HG03442 (cell line): Measurements from ENCODE around the gene CD8B2.
"Not testable (repeated sequence)": the region's sequence is repeated elsewhere in the genome, so short reads cannot be mapped to it uniquely, and the experiment has no call there.

ENCODE experiments used
- ATAC-seq: cut with Tn5 transposase; IDR thresholded peaks from one replicate; pipeline ENCODE4 v1.9.1; 2021; ENCODE audit warnings: mild to moderate bottlenecking, moderate library complexity; ENCODE audit not compliant: unreplicated experiment

The CD8B2 gene

DNA sequence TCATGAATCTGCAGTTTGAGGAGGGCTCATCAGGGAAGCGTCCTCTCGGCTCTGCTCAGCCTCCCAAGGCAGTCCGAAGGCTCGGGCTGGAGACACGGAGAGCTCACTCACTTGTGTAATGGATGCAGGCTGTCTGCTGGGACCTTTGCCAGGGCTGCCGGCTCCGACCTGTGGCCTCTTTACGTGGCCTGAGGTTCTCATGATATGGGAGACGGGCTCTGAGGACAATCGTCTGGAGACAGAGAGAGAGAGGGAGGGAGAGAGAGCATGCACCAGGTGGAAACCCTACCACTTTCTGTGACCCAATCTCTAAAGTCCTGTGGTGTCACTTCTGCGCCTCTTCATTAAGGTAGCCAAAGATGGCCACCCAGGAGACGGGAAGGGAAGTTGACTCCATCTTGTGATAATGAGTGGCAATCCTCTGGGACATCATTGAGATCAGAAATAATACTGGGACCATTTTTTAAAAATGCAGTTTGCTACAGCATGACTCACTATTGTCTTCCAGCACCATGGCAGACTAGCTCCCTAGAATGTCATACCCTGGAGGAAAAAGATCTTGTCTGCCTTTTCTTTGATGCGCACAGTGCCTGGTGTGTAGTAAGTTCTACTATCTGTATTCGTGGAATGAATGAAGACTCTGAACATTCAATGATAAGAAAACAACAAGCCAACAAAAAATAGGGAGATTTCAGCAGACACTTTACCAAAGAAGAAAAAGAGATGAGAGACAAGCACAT lies 60.2 kb downstream of the CD8B2 start:
- ATAC-seq, result no peak

DNA sequence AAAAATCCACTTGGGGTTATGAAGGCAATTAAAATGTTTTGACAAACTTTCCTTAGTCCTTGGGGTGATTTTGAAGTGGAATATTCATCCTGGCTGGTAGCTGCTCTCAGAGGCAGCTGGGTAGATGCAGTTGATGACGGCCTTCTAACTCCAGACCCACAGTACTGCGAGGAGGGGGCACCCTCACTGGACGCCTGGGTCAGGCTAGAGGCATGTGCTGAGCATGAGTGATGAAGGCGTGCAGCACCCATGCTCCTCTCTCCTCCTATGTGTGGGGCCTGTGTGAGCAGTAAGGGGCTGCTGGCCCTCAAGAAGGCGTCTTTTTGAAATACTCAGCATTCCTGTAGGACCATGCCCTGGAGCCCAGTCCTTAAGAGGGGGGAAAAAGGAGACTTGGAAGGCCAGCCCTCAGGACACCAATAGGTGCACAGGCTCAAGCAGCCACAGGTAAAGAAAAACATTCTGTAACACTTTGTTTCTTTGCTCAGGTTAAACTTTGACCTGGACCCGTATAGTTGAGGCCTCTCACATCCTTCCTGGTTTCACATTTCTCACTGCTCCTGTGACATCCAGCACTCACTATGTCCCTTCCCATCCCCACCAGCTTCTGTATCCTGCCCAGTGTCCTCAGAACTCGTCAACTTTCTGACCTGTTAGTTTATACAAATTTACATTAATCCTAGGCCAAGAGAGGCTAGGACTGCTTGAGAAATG lies 64.4 kb downstream of the CD8B2 start:
- no peak for ATAC-seq

DNA sequence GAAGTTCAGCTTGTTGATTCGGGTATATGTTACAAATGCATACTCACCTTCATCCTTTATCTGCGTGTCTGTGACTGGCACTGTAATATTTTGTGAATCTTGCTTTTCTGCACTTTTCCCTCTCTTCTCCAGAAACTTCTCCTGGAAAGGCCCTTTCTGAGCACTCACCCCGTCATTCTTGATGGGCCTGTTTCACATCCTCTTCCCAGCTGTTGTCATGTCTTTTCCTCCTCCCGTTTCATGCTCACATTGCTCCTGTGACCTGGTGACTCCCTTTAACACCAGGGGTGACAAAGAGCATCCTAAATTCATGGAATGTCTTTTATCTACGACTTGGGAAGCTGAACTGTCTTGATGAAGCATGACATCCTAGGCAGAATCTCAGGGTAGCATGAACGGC lies 65.8 kb downstream of the CD8B2 start:
- no peak for ATAC-seq

DNA sequence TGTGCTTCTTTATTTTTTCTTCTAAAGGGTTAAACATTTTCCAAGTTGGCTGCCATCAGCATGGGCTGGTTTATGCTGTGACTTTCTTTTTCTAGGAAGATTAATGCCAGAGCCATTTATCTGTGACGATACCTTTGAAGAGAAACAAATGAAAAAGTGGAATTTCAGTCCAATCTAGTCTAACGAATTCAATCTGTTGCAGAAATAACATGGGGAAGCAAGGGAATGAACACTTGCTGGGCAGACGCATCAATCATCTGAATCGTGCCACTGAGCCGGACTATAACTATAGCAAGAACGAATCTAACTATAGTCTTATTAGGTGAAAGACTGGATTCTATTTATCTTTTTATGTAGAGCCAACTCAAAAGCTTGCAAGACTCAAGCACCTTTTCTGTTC lies 66.2 kb downstream of the CD8B2 start:
- no peak for ATAC-seq

DNA sequence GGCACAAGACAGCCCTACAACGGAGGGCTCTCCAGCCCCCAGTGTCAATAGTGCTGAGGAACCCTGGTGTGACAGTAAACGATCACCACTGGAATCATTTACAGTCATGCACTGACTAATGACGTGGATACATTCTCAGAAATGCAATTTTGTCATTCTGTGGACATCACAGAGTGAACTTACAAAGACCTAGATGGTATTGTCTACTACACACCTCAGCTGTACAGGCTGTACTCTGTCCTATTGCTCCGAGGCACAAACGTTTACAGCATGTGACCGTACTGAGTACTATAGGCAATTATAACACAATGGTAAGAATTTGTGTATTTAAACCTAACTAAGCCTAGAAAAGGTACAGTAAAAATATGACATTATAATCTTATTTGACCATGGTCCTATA lies 67.2 kb downstream of the CD8B2 start:
- ATAC-seq, result no peak

DNA sequence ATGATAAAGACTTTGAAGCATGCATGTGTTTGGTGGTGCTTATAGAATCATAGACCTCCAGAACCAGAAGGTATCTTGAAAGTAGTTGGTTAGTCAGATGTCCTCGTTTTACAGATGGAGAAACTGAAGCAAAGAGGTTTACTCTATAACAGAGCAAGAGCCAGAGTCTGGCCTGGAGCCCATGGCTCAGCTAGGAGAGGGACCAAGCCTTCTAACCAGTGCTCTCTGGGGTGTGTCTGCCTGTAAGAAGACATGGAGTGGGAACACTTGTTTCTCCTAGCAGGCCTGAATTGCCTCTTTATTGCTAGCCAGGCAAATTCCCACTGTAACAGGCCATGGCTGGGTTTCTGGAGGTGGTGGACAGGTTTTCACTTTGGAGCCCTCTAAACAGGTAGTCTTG lies 67.9 kb downstream of the CD8B2 start:
- ATAC-seq, result no peak

DNA sequence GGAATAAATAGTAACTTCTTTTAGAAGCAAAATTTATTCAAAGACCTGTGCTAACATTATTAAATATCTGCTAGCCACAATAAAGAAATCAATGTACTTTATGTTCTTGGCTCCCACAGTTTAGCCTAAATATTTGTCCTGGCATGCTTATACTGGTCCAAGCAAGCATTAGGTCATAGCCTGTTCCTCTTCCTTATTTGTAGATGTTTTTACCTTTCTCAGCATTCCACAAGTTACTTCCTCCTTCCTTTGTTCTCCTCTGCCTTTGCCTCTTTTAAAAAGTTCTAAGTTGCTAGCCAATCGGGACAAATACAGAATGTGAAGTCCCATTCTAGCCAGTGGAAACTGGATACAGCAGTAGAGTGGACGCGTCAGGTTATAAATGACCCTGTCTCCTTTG lies 72.6 kb downstream of the CD8B2 start:
- ATAC-seq, result not testable (repeated sequence)

DNA sequence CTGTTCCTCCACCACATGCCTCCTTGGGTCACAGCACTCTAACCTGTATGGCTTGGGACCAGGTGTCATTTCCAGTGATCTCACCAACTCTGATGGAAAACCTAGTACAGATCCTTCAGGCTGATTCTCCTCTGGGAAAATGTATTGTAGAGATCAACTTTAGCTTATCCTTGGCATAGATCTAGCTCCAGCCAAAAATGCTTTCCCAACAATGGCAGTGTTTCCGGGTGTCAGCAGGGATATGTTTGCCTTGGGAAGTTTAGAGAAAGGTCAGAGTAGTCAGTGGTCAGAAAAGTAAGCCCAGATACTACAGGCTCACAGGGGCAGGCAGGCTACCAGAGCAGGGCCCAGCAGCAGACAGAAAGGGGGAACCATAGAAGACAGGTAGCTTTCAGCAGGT lies 73.6 kb downstream of the CD8B2 start:
- ATAC-seq, result no peak

DNA sequence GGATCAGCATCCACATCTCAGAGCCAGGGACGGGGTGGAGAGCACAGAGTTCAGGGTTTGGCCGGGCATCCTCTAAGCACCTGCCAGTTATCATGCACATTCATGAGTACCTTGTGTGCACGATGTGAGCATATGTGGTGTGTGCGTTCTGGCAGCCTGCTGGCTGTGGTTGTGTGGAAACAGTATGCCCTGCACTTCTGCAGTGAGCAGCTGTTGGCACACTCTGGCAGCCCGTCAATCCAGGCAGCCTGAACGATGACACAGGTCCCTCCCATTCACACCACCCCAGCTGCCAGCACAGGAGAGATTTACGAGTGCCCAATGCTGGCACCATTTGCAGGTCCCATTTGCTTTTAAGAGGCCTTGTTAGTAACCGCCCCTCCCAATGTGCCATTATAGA lies 74.2 kb downstream of the CD8B2 start:
- ATAC-seq, result no peak

DNA sequence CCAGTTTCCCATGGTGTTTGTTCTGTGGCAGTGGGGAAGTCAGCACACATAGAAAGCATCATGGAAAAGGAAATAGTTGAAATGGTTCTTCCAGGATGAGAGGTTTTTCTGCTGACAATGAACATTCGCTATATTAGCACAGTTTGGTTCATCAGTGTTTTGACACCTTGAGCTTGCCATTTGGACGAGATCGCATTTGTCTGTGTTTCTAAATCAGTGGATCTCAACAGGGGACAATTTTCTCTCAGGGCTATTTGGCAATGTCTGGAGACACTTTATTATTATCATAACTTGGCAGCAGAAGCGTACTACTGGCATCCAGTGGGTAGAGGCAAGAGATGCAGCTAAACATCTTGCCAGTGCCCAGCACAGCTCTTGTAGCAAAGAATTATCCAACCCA lies 74.6 kb downstream of the CD8B2 start:
- no peak for ATAC-seq

DNA sequence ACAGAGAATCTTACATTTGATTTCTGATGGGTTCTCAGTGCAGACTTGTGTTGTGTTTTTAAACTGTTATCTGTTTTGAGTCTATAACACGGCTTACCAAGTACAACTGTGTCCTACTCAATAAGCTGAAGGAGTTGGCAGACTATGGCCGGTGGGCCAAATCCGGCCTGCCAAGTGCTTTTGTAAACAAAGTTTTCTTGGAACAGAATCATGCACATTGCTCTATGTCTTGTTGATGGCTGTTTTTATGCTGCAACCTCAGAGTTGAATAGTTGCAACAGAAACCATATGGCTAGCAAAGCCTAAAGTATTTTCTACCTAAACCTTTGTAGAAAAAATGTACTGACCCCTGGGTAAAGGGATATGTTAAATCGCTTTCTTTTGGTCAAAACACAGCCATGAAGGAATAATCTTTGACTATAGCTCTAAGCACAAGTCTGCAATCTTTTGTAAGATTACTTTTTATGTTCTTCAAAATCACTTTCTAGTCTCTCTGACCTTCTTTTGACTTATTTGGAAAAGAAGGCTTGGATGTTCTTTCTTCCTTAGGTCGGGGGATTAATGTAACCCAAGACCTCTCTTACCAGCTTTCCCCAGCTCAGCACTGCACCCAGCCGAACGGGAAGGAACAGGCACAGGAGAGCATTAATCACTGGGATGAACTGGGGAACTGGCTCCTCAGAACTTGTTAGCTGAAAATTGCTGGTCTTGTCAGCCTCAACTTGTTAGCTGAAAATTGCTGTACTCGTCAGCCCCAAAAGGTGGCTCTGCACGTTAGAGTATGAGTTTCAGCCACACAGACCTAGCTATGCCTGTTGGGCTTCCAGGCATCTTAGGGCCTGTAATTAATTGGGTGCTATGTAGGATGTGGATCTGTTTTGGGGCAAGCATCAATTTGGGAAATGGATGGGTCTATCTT lies 75.4 kb downstream of the CD8B2 start:
- no peak for ATAC-seq

DNA sequence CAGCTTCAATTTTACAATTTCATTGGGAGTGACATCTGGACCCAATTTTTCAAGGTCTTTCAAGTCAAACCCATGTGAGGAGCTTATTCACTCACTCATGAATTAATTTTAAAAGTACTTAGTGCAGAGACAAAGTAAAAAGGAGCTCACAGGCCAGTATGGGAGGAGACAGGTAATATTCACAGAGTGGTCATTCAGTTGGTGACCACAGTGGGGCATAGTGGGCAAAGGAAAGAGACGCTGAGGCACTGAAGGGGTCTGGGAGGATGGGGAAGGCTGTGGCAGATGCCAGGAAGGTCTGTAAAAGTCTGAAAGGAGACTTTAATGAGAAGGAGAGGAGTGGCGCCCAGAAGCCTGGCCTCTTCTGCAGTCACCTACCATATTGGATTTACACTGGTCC lies 76.0 kb downstream of the CD8B2 start:
- ATAC-seq, result no peak

DNA sequence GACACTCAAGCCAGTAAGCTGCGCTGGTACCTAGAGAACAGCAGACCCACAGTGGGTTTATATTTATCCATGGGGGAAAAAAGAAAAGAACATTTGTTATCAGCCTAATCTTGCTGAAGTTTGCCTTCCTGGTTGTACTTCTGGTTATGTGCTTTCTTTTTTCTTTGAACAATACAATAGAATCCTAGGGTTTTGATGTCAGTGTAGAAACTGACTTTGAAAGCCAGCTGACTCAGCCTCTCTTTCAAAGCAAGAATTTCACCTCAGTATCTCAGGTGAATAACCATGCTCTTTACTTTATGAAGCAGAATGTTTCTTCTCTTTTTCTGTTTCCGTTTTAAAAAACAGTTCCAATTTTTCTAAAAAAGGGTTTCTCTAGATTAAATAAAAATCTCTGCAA lies 78.4 kb downstream of the CD8B2 start:
- no peak for ATAC-seq

DNA sequence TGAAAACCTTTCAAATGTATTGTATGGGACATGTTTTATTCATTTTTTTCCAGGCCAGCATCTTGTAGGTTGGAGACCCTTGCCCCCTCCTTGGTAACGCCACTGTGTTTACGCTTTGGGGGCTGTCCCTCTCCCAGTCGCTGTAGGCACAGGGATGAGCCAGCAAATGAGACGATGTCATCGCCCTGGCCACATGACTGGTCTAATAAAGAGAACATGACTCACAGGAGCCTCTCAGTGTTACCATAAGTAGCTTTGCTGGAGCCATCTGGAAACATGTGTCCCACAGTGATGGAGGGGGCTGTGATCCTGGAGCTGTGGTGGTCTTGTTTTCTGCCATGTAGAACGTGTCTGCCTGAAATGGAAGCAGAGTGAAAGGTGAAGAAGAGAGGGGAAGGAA lies 78.9 kb downstream of the CD8B2 start:
- no peak for ATAC-seq

DNA sequence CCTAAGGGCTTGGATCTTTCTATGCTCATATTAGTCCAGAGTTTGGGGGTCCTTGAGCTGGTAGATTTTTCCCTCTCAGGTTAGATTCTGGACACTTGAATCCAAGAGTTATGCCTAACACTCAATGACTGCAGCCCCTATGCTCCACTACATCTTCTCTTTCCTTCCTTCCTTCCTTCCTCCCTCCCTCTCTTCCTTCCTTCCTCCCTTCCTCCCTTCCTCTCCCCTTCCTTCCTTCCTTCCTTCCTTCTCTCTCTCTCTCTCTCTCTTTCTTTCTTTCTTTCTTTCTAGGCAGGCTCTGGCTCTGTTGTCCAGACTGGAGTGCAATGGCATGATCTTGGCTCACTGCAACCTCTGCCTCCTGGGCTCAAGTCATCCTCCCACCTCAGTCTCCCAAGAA lies 79.3 kb downstream of the CD8B2 start:
- not testable (repeated sequence) for ATAC-seq

DNA sequence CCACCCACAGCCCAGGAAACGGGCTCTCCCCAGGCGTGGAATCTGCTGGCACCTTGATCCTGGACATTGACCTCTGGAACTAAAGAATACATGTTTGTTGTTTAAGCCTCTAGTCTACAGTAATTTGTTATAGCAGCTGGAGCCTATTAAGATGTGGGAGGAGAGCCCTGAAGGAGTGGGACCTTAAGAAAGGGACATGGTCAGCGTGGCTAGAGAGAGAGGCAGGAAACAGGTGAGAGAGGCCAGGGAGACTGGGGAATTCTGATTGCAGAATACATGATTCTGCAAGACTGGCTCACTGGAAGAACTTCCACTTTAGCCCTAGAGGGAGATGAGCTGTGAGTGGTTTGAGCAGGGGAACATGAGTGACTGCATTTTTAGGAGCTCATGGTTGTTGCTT lies 83.2 kb downstream of the CD8B2 start:
- no peak for ATAC-seq
